HG03097 (cell line): ENCODE results near the gene ATP6V0A1.
"Not testable (repeated sequence)": the region's sequence is repeated elsewhere in the genome, so short reads cannot be mapped to it uniquely, and the experiment has no call there.

Experiments
- ATAC-seq: cut with Tn5 transposase; IDR thresholded peaks from one replicate; pipeline ENCODE4 v1.9.1; 2021; ENCODE audit not compliant: unreplicated experiment, low FRiP score

Gene ATP6V0A1

DNA sequence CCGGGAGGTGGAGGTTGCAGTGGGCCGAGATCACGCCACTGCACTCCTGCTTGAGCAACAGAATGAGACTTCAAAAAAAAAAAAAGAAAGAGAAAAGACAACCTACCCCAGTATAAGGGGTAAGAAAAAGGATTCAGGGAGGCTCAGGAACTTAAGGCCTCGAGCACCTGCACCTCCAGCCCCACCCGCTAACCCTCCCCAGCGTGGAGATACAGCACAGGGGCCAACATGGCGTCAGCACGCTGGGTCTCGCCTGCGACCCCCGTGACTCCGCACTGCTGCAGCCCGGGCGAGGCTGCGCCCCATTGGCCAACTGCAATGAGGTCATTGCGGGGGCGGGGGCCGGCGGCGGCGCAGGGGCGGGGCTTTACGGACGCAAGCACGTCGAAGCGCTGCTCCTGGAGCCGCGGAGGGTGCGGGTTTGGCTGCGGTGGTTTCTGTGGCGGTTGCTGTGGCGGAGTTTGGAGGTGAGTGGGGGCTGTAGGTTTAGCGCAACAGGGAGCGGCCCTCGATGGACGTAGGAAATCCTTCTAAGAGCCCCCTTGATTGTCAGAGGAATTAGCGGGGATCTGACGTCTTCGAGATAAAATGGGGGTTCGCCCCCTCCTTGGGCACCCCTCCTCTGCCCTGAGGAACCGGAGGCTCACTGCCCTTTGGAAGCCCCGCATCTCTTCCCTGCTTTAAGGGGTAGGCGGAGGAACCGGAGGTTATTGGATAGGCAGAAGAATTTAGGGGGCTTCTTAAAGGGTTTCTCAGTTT lies at the start of gene ATP6V0A1:
TSS of gene ATP6V0A1 (plus strand) at position 382 of the 759 bp plus-strand sequence. CDS start 2,017 bp downstream, outside the sequence.
- ATAC-seq: peak; percentile 59

DNA sequence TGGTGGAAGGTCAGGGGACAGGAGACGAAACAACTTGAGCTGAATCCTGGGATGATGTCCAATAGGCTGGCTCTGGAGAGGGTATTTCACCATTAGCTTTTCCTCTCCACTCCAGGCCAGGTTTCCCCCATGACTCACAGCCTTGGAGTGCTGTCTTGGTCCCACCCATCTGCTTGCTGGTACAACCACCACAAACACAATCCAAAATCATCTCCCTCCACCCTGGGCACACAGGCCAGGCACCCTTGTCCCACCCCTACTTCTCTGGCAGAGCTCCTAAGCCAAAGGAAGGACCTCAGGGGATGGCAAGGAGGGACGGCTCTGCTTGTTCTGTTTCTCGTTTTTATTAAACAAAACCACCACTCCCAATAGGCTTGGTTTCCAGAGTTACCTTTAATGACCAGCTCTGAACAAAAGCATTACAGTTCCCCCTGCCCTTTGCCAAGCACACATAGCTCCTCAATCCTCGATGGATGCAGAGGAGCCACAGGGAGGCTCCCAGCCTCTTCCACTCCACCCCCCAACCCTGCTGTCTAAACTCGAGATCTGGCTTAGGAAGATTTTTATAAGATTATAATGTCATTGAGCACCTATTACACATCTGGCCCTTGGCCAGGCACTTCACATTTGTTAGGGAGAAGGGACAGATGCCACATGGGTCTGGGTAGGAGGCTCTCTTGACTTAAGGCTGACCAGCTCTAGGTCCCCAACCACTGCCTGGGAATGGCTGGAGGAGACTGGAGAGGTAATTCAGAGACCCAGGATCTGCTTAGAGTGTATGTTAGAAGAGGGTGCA lies 49.0 kb upstream of the ATP6V0A1 start:
- no peak for ATAC-seq

- ATAC-seq: no peak
These were observed 48.4 kb upstream of the ATP6V0A1 start for GRCh38 chr17:42410319-42410685.

- ATAC-seq: no peak
These were observed 47.3 kb upstream of the ATP6V0A1 start for GRCh38 chr17:42411361-42411760.

DNA sequence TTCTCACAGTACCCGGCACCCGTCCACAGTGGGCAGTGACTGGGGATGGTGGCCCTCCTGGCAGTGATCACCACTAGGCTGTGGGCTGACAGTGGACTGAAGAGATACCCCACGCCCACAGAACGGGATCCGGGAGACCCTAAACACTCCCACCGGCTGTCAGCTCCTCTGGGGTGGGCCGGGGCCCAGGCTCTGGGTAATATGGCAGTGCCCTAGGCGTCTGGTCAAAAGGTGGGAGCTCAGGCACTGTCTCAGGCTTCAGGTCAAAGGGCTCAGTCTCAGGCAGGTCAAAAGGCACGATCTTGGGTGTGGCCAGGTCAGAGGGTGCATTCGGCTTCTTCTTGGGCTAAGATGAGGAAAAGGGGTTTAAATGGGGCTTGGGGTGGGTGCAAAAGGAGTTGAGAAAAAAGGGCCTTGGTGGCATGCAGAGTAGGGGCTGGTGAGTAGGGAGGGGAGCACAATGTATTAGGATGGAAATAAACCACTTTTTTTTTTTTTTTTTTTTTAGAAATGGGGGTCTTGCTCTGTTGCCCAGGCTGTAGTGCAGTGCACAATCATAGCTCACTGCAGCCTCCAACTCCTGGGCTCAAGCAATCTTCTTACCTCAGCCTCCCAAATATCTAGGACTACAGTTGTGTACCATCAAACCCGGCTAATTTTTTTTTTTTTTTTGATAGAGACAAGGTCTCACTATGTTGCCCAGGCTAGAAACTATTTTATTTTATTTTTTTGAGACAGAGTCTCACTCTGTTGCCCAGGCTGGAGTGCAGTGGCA lies 46.6 kb upstream of the ATP6V0A1 start:
- ATAC-seq: no peak

- no peak for ATAC-seq
These were observed 45.1 kb upstream of the ATP6V0A1 start for GRCh38 chr17:42413464-42414040.

- no peak for ATAC-seq
These were observed 43.8 kb upstream of the ATP6V0A1 start for GRCh38 chr17:42414704-42415409.

- ATAC-seq: not testable (repeated sequence)
These were observed 40.7 kb upstream of the ATP6V0A1 start for GRCh38 chr17:42417981-42418380.

DNA sequence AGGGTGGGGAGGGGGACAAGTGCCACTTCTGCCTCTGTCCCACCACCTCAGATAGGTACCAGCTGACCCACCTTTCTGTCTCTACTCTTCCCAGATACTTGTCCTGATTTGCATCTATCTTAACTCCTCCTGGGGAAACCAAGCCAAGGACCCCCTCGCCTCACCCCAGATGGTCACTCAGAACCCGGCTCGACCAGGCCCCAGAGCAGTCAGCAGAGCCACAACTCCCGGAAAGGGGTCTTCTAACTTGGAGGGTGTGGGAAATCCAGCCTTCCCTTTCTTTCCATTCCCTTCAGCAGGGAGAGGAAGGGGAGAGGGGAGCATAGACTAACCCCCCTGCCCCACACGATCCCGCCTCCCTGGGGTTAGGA lies 37.6 kb upstream of the ATP6V0A1 start:
- no peak for ATAC-seq

DNA sequence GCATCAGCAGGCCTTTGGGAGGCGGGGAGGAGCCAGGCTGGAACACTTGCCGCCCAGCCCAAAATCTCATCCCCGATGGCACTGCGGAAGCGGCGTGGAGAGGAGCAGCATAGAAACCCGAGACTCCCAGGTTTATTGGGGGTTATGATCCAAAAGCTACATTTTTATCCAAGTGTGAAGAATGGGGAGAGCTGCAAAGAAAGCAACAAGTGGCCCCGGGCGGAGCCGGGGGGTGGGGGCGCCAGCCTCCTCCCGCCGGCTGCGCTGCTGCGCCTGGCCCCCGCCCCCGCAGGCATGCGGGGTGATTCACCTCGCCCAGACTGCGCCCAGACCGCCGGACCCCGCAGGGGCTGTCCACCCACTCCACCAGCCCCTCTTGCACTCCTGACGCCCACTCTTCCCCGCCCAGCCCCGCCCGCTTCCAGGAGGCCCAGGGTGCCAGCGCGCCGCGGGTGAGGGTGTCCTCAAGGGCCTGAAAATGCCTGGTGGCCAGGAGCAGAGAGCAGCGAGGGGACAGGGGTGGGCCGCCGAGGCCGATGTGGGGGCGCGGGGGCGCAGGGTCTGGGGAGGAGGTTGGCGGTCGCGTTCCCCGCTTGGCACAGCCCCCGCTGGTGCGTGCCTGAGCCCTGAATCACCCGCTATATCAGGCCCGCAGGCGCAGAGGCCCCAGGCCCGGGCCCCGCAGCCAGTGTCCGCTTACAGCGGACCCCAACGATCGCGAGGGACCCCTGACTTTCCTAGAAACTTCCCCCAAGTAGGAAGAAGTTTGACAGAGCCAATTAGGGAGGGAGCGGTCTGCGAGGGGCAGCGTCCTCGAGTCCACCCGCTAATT lies 37.0 kb upstream of the ATP6V0A1 start:
- ATAC-seq: no peak

DNA sequence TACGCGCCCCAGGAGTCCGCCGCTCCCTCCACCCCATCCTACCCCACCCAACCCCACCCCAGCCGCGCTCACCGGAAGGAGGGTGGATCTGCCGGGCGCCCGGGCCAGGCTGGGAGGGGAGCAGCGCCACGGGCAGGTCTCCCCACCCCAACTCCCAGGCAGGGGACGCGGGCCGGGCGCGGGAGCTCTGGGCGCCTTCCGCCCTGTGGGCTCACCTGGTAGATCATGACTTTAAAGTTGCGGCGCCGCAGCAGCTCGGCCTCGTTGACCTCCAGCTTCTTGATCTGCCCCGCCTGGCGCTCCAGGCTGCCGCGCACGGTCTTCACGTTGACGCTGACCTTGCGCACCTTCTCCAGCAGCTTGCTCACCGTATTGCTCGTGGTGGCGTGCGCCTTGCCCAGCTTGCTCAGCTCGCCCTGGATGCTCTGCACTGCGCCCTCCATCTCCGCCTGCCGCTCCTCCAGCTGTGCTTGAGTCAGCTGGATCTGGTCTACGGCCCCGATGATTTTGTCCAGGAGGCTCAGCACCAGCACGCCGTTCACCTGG lies 36.2 kb upstream of the ATP6V0A1 start:
- ATAC-seq: no peak

- ATAC-seq: no peak
These were observed 35.5 kb upstream of the ATP6V0A1 start, which contains the start of gene CAVIN1 for GRCh38 chr17:42422958-42423712. Gene CAVIN1, minus strand, starts transcription at chr17:42423256. Its CDS starts 159 bp downstream, at chr17:42423097.

DNA sequence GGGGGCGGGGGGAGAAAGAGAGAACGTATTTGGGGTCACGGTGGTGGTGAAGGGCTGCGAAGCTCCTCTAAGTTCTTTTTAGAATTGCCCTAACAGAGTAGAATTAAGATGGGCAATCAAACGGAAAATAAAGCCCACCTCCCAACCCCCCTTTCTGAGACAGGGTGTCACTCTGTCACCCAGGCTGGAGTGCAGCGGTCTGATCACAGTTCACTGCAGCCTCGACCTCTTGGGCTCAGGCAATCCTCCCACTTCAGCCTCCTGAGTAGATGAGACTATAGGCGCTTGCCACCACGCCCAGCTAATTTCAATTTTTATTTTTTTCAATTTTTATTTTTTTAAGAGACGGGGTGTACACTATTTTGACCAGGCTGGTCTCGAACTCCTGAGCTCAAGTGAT lies 34.9 kb upstream of the ATP6V0A1 start:
- no peak for ATAC-seq

DNA sequence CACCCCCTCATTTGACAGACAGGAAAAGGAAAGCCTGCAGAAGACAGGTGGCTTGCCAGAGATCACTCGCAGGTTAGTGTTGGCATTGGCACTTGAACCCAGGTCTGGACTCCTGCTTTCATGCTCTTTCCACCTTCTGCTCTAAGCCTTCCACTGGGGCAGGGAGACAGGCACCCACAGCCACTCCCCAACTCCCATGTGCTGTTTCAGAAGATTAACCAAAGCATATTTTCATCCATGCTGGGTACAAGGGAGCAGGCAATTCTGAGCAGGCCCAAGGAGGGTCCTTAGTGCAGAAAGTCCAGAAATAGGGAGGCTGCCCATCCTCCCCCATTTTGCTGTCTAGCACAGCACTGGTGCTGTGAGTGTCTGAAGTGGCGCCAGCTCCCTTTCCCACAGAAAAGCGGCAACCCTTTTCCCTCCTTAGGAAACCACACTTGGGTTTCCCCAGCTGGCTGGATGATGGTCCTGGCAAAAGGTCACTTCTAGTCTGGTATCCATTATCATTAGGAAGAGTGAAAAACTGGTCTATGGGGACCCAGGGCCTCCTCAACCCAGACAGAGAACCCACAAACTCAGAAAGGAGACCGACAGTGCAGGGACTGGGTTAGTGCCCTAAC lies 33.6 kb upstream of the ATP6V0A1 start:
- ATAC-seq: no peak

DNA sequence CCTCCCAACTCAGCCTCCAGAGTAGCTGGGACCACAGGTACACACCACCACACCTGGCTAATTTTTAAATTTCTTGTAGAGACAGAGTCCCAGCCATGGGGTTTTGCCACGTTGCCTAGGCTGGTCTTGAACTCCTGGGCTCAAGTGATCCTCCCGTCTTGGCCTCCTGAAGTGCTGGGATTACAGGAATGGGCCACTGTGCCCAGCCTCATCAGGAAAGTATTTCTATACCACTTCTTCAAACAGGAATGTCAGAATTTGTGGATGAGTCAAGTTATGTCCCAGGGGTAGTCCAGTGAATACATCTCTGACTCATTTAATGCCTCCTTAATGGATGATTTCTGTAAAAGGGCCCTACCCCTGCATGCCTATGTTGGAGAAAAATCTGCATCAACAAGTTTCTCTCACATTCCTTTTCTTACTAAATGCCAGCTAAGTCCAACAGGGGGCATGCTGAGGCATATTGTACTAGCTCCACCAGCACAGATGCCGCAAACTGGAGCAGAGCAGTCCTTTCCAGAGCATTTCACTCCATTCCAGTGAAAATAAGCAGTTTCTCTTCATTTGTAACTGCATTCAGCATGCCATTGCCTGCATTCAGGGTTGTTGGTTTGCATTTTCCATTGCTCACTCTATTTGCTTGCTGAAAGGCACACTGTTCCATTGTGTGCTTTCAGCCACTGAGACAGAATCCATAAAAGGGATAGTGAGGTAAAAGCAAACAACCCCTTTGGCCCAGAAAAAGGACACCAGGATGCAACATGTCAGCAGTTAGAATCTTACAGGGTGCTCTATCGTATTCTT lies 30.3 kb upstream of the ATP6V0A1 start:
- ATAC-seq: no peak

DNA sequence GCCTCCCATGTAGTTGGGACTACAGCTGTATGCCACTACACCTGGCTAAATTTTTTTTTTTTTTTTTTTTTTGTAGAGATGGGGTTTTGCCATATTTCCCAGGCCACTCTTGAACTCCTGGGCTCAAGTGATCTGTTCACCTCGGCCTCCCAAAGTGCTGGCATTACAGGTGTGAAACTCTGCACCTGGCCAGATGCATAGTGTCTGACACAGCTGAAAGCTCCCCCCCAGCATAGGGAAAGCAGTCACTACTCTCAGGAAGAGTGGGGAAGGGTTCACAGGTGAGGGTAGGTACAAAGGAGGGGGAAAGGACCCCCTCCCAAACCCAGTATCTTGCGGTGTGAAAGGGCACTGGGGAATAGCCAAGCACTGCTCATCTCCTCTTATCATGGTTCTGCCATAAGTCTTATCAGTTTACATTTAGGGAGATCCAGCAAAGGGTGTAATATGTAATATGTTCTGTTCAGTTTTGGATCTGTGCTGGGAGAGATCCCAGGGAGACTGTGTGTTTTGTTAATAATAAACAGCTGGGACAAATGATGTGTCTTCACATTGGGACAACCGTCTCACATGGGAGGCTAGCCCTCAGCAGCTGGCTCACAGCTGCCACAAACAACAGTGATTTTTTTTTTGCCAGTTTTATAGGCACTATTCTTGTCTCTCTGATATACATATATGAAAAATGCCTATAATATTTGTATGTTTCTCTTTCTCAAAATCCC lies 28.8 kb upstream of the ATP6V0A1 start:
- ATAC-seq: no peak
